ENCODE results near the gene NTM. TPM values are rescaled to one million over a fixed set of nuclear protein-coding genes. Genes with fewer than 3 reads are reported as not detected.

The NTM gene
- total RNA-seq, 1 experiment from 2014 or later, result 9.9 TPM

- Histone ChIP-seq H4K91ac (ENCODE audit: insufficient read length, low read depth, low read length) (no peak overlapping the region), H4K8ac (replicated peaks; ENCODE audit: insufficient read length, low read depth, low read length) (no peak overlapping the region), H3K9me3 (ENCODE audit: control insufficient read depth, low read depth, low read length) (no peaks in the 10 kb centered on the region), H3K18ac (ENCODE audit: insufficient read length, low read depth, low read length) (no peak overlapping the region), H4K20me1 (ENCODE audit: control insufficient read depth, insufficient read depth, insufficient read length) (no peaks in the 10 kb centered on the region), H2AK5ac (ENCODE audit: insufficient read length, low read length) (no peak overlapping the region), H3K27ac (ENCODE audit: insufficient read length, low read depth, low read length) (no peak overlapping the region), H3K79me2 (ENCODE audit: insufficient read depth, low read length) (no peaks in the 10 kb centered on the region), H3K23ac (ENCODE audit: insufficient read length, low read depth, low read length) (no peak overlapping the region), H3K56ac (ENCODE audit: insufficient read length, low read depth, low read length) (no peak overlapping the region), H4K5ac (ENCODE audit: insufficient read length, low read depth, low read length) (no peak overlapping the region), H3K79me1 (ENCODE audit: insufficient read depth, low read depth, low read length, poor library complexity, severe bottlenecking) (no peaks in the 10 kb centered on the region), H2BK5ac (ENCODE audit: insufficient read length, low read length) (no peak overlapping the region), H3K14ac (ENCODE audit: insufficient read depth, low read length) (no peak overlapping the region), H3K4ac (ENCODE audit: low read depth, low read length) (no peak overlapping the region), H2BK12ac (ENCODE audit: insufficient read length, low read depth, low read length) (no peak overlapping the region), H3K9ac (ENCODE audit: extremely low read depth, insufficient read length, low read length) (no peak overlapping the region), H3K23me2 (ENCODE audit: insufficient read length, low read depth, low read length, poor library complexity, severe bottlenecking) (no peaks in the 10 kb centered on the region), H3K27me3 (ENCODE audit: insufficient read depth, low read length) (no peaks in the 10 kb centered on the region), H2BK120ac (ENCODE audit: low read depth, low read length, poor library complexity, severe bottlenecking) (no peak overlapping the region), H2AFZ (ENCODE audit: low read length) (no peak overlapping the region), H2BK20ac (ENCODE audit: low read depth, low read length, poor library complexity, severe bottlenecking) (no peak overlapping the region), H3K4me1 (ENCODE audit: insufficient read depth, low read length) (no peaks in the 10 kb centered on the region), H3K4me2 (ENCODE audit: insufficient read depth, insufficient read length, low read length) (no peak overlapping the region), H2BK15ac (ENCODE audit: low read depth, low read length) (no peak overlapping the region), H3T11ph (ENCODE audit: low read length) (no peak overlapping the region)
- no peak for TF ChIP-seq CTCF (conservative IDR thresholded peaks at IDR 0.05)
- WGBS (ENCODE audit: extremely low coverage, insufficient read length, low lambda C conversion rate), result no CpG with 5 or more reads among the region's 13 CpGs
- no peaks in the 10 kb centered on the region for H3K36me3 Mint-ChIP-seq (ENCODE audit: insufficient read depth in 1 of 3, low read depth in 3 of 3)
- peaks cover 5 to 7% of the 10 kb centered on the region in 2 experiments for H3K4me1 Mint-ChIP-seq
- no peak overlapping the region for H3K4me3 Mint-ChIP-seq
- no peak for DNase-seq
- H3K9me3 Mint-ChIP-seq, result no peaks in the 10 kb centered on the region; a peak in 1 of 5 replicates
- peaks cover 4% of the 10 kb centered on the region for H3K27me3 Mint-ChIP-seq (ENCODE audit: low read depth)
- H3K27ac Mint-ChIP-seq, result no peak overlapping the region
Measured at GRCh38 chr11:132357811-132358572, 987.6 kb downstream of the NTM start.
